Left renal pelvis (tissue), 4 donors: ENCODE results near the gene ZNF837. TPM values are rescaled to one million over a fixed set of nuclear protein-coding genes. Genes with fewer than 3 reads are reported as not detected.

Source experiments
- DNase-seq, 4 donors: peaks; one replicate each; pipeline ENCODE4 v3.0.0-alpha.2; 2013; ENCODE audit warnings: low read depth in 4 of 4, low spot score in 3 of 4
- polyA plus RNA-seq, 4 donors: library from polyadenylated mRNA; unstranded; fragments of 120-200 nt; gene quantifications; one replicate each; pipeline ENCODE4 v1.2.1, GENCODE V29; 2013; ENCODE audit not compliant: insufficient read length in 4 of 4

Gene ZNF837
- polyA plus RNA-seq, 4 donors, result 1.9 to 5.0 (median 2.5) TPM

GRCh38 chr19:58326501-58326913 lies 54.3 kb downstream of the ZNF837 start:
- DNase-seq, result no peak

GRCh38 chr19:58325311-58326022 lies 55.4 kb downstream of the ZNF837 start:
- DNase-seq, result no peak

- no peak for DNase-seq
These were observed 61.6 kb downstream of the ZNF837 start for GRCh38 chr19:58319241-58319640.

DNA sequence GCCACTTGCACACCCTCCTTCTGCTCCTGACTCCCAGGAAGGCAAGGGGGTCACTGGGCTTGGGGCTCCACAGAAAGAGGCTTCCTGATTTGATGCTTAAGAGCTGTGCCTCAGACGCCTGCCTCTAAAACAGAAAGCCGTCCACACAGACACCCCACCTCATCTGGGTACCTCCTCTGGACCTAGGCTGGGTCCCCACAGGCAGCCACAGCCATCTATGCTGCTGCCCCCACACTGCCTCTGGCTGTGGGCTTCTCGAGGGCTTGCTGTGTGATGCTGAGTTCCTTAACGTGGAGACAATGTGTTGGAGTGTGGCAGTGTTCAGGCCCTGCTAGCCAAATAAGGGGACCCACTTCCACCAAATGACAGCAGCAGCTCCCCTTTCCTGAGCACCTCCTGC lies 62.5 kb downstream of the ZNF837 start:
- DNase-seq, result no peak

Other genes with a start within 250 kb of the ZNF837 start
- 10 to 100 TPM; 17.7 to 24.3 (median 22.1) TPM for gene ZNF329, start 230.2 kb downstream of the ZNF837 start, polyA plus RNA-seq
- 10 to 100 TPM; 13.0 to 24.0 (median 19.5) TPM for gene ZNF274, start 198.0 kb downstream of the ZNF837 start, polyA plus RNA-seq
- gene ZNF544, start 152.1 kb downstream of the ZNF837 start, polyA plus RNA-seq, result 10 to 100 TPM; 23.4 to 40.1 (median 34.6) TPM
- 1 to 10 TPM; 5.5 to 8.8 (median 8.0) TPM for gene ZNF8, start 102.1 kb downstream of the ZNF837 start, polyA plus RNA-seq
- gene ERVK3-1, start 75.7 kb downstream of the ZNF837 start, polyA plus RNA-seq, result 10 to 100 TPM; 42.7 to 53.2 (median 46.3) TPM
- gene ZSCAN22, start 54.0 kb downstream of the ZNF837 start, polyA plus RNA-seq, result 1 to 10 TPM; 3.5 to 4.2 (median 3.8) TPM
- 1 to 10 TPM in 3 of 4 donors, under 1 TPM in 1; 0.89 to 1.9 (median 1.3) TPM for gene A1BG, start 27.5 kb downstream of the ZNF837 start, polyA plus RNA-seq
- gene ZNF497, start 18.3 kb downstream of the ZNF837 start, polyA plus RNA-seq, result 1 to 10 TPM; 2.9 to 6.5 (median 3.8) TPM
- 1,000 to 10,000 TPM in 1 of 4 donors, 100 to 1,000 TPM in 3; 837 to 1,018 (median 886) TPM for gene RPS5, start 6.2 kb upstream of the ZNF837 start, polyA plus RNA-seq
- not detected for gene RNF225, start 14.6 kb upstream of the ZNF837 start, polyA plus RNA-seq
- gene ZNF584, start 27.6 kb upstream of the ZNF837 start, polyA plus RNA-seq, result 10 to 100 TPM; 12.2 to 13.6 (median 12.7) TPM
- 10 to 100 TPM in 3 of 4 donors, 1 to 10 TPM in 1; 9.0 to 15.9 (median 14.3) TPM for gene ZNF132, start 59.1 kb upstream of the ZNF837 start, polyA plus RNA-seq
- 1 to 10 TPM; 5.6 to 7.1 (median 6.1) TPM for gene ZNF324B, start 70.6 kb upstream of the ZNF837 start, polyA plus RNA-seq
- gene ZNF324, start 86.0 kb upstream of the ZNF837 start, polyA plus RNA-seq, result 10 to 100 TPM in 1 of 4 donors, 1 to 10 TPM in 3; 7.2 to 12.1 (median 8.9) TPM
- gene ZNF446, start 95.3 kb upstream of the ZNF837 start, polyA plus RNA-seq, result 10 to 100 TPM; 13.3 to 20.6 (median 13.8) TPM
- 10 to 100 TPM in 1 of 4 donors, 1 to 10 TPM in 3; 6.8 to 11.3 (median 8.6) TPM for gene SLC27A5, start 131.0 kb upstream of the ZNF837 start, polyA plus RNA-seq
- gene ZBTB45, start 138.8 kb upstream of the ZNF837 start, polyA plus RNA-seq, result 10 to 100 TPM in 1 of 4 donors, 1 to 10 TPM in 3; 8.7 to 15.3 (median 9.0) TPM
- 100 to 1,000 TPM; 508 to 729 (median 693) TPM for gene TRIM28, start 163.0 kb upstream of the ZNF837 start, polyA plus RNA-seq
- 100 to 1,000 TPM in 3 of 4 donors, 10 to 100 TPM in 1; 79.1 to 120 (median 116) TPM for gene CHMP2A, start 174.1 kb upstream of the ZNF837 start, polyA plus RNA-seq
- gene UBE2M, start 177.6 kb upstream of the ZNF837 start, polyA plus RNA-seq, result 10 to 100 TPM; 65.6 to 98.9 (median 96.5) TPM
- 10 to 100 TPM; 21.8 to 56.7 (median 29.6) TPM for gene MZF1, start 192.3 kb upstream of the ZNF837 start, polyA plus RNA-seq